ENCODE data around the gene MRC2.

Gene MRC2

DNA sequence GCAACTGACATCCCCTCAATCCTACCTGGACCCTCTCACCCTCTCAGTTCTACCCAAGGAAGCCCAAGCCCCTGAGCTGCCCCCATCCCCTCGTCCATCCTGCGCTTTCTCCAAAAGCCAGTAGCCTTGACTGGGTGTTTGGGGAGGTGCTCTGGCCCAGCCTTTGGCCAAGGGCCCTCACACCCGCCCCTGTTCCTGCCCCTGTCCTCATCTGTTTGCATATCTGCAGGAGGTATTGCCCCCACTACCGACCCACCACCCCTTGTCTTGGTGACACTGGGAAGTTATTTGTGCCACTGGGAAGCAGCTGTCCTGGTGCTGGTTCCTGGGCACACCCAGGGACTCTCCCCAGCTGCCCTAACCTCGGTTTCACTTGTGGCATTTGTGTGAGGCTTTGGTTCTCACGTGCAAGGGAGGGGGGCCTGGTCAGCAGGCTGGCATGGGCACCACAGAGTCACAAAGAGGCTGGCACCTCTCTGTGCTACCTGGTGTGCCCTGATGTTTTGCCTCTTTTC lies 75.3 kb downstream of the MRC2 start:
- DNase-seq = no peak

DNA sequence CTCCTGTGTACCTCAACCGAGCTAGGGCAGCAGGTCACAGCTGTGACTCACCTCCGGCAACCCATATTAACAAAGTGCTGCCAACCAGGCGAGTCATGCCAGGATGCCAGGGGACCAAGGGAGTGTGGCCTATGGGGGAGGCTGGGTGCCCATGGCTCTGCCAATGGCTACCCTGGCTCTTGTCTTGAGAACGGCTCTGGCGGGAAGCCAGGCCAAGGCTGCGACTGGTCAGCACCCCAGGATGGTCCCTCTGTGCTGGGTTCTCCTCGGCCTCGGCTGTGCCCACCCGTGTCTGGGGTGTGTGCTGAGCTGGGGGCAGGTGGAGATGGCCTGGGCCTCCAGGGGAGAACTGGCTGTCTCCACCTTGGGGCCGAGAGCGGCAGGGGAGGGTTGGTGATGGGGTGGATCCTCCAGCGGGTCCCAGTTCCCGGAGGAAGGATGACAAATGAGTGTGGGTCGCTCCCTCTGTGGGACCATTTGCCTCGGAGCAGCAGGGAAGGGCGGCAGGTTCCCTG lies 75.8 kb downstream of the MRC2 start:
- no peak for DNase-seq

DNA sequence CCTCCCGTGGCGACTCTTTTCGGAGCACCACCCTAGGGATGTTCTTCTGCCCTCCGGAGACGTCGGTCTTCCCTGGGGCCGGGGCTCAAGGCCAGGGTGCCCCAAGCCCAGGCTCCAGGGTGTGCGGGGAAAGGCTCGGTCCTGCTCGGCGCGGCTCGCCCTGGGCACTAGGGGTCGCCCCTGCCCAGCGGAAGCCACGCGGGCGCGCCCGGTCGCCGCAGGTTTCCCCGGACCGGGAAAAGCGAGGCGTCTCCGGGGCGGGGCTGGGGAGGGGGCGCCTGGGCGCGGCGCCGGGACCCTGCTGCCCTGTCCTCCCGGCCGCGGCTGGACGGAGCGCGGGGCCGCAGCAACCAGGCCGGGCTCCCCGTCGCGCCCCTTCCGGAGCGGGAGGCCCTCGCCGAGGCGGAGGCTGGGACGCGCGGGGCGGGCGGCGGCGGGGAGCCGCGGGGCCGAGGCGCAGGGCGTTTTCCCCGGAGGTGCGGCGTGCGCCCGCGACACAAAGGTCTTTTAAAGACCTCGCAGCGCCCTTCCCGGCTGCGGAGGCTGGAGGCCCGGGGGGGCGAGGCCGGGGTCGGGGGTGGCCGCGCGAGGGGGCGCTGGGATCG lies 76.4 kb downstream of the MRC2 start:
- DNase-seq = peak; percentile 77 to 93 (median 87)

DNA sequence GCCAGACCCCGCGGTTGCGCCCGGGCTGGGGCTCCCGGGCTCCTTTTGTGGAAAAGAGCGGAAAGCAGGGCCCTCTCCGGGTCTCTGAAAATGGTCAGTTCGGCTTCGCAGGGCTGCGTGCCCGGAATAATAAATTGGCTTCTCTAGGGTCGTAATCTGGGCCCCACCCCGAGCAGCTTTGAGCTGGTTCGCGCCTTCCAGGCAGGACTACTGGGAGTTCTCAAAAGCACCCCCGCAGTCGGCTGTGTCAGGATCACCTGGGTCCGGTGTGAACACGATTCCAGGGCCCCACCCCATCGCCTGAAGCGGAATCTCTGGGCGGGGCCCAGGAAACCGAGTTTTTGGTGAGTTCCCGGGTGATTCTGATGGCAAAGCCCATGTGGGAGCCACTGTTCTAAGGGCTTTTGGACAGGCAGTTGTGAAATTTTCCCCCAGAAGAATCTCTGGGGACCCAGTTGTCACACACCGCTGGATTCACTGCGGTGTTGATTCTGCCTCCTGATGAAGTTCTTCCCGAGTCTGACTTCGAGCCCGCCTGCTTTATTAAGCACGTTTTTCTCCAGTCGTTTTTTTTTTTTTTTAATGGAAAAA lies 77.0 kb downstream of the MRC2 start:
- peak in 2 of 3 donors; percentile 41 to 56 for DNase-seq

DNA sequence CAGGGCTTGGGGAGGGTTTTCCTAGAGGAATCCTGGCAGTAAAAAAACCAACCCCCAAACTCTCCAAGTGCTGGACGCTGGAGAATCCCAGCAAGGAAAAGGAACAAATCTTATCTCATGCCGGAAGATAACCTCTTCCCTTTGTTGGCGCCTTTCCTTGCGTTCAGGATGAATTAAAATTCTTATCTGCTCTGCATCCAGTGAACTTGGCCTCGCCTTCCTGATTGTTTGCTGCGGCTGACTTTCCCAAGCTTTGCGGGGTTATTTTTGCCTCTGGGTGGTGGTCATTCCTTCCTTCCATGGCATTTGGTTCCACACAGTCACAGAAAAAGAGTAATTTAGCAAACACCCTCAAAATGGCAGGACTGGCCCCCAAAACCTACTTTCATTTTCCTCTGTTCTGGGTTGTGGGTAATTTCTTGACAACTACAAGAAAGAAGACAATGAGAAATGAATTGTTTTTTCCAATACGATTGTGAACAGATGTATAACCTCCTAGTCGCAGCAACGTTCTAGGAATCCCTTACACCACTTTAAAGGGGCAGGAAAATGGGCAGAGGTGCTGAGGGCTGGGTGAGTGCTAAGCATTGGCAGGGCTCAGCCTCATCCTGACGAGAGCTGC lies 77.8 kb downstream of the MRC2 start:
- DNase-seq = no peak

DNA sequence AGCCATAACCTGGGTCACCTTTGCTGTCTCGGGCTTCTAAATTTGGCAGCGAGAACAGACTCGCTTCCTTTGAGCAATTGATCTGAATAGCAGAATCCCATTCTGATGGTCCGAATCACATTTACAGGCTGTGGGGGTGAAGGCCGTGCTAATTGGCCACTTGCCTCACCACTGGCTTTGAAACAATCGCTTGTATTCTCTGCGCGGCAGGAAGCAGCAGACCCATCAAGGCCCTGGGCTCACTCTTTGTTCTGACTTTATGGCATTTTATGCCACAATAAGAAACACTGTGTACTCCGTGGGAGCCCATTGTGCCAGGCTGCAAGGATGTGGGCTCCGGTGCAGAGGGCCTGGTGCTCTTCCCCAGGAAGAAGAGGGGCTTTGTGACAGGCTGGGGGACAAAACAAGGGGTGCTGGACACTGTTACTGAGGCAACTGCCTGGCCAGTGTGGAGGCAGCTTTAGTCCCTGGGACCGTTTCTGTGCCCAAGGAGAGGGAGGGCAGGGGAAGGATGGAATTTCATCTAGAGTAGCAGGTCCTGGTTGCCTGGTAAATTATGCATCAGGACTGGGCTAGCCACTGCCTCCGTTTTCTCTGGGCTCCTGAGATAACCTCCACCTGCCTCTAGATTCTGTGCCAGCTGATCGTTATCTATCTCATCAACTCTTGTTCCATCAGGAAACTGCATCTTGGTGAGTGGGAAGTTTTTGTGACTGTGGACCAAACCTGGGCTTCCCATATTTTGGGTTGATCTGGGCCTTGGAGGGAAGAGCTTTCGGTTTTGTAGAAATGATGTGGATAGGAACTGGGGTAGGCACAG lies 78.5 kb downstream of the MRC2 start:
- no peak for DNase-seq

DNA sequence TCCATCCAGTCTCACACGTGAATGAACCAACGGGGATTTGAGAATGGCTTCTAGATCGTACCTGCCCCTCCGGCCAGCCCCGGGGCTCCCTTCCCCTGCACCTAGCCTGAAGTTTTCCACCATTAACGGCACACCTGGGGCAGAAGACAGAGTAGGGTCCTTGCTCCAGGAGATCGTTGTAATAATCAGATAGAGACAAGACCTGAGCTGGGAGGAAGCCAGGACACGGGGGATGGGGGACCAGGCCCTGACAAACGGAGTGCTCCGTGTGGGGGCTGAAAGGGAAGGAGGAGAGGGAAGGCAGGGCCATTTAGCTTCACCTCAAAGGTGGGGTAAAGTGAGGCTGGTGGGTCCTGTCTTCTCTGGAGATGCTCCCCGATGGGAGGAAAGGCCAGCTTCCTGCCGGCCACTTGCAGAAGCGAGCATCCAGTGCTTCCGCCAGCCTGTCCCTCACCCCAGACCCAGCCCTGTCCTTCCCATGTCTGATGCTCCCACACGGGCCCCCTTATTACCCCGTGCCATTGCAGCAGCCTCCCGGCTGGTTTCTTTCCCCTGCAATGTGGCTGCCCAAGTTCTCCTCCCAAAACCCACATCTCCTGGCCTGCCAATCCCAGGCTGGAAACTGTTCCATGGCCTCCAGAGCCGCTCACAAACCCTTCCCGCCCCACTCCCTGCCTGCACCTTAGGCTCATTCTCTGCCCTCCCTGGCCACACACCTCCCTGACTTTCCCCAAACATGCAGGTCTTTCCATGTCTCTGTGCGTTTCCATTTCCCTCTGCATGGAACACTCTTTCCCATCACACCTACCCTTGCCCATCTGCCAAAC lies 79.3 kb downstream of the MRC2 start:
- DNase-seq = no peak

DNA sequence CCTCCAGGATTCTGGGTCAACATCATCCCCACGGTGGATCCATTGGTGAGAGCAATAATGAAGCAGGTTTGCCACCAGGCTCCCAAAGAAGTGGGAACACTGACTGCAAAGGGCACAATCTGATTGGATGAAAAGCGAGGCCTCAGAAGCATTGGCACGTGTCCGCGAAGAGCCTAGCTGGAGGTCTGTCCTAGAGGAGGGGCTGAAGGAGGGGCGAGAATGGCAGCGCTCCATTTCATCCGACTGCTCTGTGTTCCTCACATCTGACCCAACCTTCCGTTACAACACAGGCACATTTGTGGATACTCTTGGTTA lies 79.9 kb downstream of the MRC2 start:
- no peak for DNase-seq

DNA sequence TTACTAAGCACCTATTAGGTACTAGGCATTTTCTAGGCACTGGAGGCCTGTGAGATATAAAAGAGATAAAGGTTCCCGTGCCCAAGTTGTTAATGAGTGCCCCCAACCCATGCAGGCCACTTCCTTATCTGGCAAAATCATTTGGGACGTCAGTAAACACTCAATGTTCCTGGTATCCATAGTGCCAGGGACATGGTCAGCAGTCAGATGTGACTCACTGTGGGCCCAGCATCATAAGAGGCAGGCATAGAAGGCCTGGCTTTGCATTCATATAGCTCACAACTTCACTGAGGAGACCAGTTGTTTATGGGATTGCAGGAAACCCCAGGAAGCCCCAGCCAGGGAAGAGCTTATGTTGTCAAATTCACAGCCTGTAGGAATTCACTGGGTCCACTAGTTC lies 81.1 kb downstream of the MRC2 start:
- no peak for DNase-seq

DNA sequence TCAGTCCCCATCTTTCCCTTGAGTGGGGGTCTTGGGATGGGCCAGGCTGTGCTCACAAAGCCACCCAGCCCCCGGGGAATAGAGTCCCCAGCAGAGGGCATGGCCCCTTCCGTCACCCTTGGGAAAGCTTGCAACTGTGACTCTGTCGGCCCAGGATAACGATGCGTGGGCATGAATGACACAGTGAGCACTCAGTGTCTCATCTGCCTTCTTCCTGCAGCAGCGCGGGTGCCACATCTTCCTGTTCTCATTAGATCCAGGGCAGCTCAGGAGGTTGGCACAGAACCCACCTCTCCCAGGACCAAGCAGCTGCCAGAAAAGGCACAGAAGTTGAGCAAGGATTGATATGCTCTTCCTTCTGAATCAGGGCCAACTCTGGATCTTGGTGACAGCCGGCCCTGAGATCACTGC lies 84.7 kb downstream of the MRC2 start:
- DNase-seq = no peak

DNA sequence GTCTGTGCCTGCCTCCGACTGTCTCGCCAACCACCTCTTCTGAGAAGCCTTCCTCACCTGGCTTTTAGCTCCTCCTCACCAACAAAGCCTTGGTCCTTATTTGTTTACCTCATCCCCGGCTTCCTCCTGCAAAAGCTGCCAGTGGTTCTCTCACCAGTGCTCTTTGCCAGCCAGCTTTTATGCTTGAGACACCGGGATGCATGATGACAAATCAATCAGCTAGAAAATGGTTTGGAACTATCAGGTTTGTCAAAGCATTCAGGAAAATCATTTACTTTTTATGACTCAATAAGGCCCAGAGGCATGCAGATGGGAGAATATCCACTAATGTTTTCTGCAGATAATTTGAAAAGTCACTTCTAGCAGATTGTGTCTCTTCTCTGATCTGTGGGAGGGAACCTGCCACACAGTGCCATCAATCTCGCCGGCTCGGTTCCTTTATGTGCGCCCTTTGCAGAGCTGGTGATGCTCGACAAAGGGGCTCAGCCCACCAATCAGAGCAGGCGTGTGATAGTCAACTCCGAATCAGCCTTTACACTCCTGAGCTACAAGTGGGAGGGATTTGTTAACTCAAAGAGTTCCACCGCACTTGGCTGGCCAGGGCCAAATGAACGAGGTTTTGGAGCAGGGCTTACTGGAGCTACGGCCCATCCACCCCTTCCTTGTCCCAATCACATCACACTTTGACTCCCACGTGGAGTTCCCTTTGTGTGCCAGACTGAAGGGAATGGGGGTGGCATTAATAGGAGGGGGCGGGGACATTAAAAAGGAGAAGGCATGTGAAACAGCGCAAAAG lies 85.8 kb downstream of the MRC2 start:
- no peak for DNase-seq

DNA sequence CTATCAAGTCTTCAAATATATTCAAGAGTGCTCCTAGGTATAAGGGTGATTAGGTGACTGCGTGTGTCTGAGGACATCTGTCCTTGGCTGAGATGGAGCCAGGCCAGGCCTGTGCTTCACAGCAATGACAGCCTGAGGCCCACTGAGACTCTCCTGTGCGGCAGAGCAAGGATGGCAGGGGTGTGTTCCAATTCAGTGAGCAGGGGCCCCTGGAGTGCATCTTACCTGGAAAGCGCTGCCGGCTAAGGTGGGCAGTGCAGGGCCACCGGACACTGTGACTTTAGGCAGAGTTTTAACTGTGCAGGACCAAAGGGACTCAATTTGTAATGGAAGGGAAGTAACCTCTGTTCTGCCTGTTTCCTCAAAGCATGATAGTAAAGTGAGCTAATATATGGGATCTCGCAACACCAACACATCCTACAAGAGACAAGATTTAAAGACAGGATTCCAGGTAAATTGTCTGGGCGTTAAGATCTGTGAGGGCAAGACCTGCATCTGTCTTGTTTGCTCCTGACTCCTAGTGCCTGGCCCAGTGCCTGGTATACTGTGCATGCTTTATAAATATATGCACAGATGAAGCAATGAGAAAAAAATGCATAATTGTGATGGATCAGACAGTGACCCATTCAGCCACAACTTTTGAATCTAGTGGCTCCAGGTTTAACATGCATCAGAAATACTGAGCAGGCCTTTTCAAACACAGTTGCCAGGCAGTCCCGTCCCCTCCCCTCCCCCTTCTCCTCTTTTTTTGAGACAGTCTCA lies 86.7 kb downstream of the MRC2 start:
- no peak for DNase-seq

DNA sequence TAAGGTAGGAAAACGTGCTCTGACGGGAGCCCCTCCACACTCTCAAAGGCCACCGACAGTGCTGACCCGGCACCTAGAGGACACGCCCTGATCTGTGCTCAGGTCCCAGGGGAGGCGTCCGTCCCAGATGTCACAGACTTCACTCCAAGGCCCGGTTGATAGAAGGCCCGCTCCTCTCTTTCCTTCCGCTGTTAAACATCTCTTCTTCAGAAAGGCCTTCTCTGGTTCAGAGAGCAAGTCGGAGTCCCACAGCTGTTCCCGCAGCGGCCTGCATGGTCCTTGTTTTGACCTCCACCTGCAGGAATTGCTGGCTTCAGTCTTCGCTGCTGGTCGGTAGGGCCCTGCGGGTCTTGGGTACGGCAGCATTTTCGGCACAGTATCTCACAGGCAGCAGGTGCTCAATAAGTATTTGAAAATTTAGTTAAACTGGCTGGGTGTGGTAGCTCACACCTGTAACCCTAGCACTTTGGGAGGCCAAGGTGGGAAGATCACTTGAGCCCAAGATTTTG lies 88.5 kb downstream of the MRC2 start:
- no peak for DNase-seq

DNA sequence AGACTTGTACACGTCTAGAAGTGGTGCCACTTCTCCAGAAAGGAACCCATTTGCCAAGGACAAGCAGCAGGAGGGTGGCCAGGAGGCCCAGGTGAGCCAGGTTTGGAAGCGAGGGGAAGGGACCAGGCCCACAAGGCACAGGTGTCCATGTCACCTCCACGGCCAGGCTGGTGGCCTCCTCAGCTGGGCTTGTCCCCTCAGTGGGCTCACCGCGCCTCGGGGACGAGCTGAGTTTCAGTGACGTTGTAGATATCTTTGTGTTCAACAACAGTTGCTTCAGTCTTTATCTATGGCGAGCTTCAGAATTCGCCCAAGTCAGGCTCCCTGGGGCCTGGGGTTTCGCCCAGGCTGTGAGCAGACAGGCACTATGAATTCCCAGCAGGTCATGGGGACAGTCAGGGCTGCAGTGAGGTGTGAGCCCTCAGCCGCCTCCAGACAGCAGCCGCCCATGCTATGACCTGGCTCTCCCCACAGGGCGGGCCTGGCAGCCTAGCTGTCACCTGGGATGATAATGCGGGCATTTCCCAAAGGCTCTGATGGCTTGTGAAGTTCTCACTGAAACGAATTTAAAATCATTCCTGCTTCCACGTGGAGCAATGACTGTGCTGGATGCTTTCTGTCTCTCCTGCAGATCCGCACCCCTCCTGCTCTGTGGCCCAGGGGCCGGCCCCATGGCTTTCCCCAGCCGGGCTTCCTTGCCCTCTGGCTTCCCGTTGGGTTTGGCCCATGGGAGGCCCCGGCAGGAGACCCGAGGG lies 89.5 kb downstream of the MRC2 start:
- DNase-seq = no peak

DNA sequence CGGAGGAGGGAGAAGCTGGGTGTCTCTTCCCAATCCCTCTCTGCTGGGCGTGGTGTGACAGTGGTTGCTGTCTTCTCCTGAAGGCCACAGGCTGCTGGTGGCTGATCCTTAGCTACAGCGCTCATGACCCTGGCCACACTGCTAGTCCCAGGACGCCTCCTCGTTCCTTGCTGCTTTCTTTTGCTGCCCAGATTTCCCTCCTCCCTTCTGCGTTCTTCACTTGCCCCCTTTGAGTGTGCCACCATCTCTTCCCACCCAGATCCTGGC lies 90.1 kb downstream of the MRC2 start:
- DNase-seq = no peak

DNA sequence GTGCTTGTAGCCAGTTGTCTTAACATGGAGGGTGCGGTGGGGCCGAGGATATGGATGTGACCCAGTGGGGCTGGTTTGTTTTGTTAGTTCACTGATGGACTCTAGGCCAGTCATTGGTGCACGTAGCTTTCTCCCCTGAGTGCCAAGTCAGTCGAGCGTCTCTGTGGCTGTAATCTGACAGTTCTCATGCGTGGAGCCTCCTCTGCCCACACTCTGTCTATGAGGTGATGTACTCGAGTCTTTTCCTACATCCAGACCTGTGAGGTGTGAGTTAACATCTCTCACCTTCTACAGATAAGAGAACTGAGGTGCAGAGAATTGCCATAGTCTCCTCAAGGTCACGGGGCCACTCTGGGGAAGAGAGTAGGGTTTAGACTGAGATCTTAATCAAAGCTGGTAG lies 90.4 kb downstream of the MRC2 start:
- no peak for DNase-seq

DNA sequence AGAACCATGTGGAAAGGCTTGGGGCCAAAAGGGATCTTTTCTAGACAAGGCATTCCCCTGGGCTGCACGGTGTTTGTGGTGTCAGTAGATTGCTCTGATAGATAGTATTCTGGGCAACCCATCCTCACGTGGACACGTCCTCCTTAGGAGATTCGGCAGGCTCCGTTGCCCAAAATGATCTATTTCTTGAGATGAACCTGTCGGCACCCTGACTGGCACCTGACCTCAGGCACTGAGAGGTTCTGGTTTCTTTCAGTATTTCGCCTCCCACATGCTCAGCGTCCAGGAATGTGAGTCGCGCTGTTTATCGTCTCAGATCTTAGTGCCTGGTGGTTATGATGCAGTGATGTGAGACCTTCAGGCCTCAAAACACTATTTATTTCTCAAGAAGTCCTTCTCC lies 91.0 kb downstream of the MRC2 start:
- no peak for DNase-seq

DNA sequence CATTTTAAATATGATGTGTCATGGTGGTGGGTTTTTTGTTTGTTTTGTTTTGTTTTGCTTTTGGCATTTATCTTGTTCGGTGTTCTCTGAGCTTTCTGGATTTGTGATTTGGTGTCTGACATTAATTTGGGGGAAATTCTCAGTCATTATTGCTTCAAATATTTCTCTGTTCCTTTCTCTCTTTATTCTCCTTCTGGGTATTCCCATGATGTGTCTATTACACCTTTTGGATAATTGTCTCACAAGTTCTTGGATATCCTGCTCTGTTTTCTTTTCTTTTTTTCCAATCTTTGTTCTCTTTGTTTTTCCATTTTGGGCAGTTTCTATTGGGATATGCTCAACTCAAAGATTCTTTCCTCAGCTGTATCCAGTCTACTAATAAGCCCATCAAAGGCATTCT lies 92.1 kb downstream of the MRC2 start:
- no peak for DNase-seq

DNA sequence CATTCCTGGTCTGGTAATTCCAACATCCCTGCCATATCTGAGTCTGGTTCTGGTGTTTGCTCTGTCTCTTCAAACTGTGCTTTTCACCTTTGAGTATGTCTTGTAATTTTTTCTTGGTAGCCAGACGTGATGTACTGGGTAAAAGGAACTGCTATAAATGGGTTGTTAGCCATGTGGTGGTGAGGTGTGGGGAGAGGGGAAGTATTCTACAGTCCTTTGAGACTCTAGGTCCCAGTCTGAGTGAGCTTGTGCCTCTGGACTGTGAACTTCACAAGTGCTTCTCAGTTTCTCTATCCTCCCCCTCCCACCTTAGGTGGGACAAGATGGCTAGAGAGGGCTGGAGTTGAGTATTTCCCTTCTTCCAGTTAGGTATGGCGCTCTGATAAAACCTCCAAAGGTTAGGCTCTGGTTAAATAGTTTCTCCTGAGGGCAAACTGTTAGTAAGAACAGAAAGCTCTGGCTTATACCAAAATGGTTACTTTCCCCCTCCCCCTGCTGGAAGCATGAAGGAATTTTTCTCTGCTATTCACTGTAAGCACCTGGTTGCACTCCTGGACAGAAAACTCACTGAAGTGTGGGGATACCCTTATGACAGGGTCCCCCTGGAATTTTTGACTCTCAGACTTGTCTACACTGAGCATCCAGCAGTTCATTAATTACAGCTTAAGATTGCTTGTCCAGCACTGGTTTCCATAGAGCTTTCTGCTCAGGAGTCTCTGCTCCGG lies 92.8 kb downstream of the MRC2 start:
- peak in 2 of 3 donors; percentile 29 to 35 for DNase-seq

DNA sequence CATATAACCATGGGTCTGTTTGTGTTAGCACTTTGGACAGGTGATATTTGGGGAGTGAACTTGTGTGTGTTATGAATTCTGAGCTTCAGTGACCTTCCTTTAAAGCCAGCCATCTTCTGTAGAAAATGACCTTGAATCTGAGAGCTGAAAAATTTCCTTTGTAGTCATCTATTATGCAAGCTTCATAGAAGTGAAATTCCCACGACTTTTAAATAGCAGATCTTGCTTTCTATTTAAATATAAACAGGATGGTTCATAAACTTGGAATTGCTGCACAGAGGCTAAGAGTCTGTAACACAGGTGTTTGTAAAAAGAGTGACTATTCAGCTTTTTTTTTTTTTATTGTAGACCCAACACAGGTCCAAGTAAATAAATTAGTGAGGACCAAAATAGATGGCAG lies 95.2 kb downstream of the MRC2 start:
- peak in 2 of 3 donors; percentile 43 to 46 for DNase-seq
